ENCODE measurements around the gene RASL11B.

The RASL11B gene

DNA sequence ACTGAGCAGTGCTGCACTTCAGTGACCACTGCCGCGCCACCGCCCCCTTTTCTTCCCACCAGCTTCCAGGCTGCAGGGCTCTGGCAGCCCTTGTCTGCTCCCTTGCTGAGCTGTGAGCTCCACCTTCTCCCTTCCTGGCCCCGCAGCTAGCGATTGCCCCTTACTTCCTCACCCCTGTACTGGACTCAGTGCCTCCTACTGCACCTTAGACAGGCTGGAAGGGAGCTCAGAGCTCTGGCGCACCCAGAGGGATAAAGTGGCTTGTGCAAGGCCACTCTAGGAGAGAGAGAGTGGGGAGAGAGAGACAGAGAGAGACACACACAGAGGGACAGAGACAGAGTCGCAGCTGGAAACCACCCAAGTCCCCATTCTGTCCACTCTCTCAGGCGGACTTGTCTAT is 6.0 kb downstream of the RASL11B start:
- H3K4me1 ChIP-seq (ENCODE audit: low read depth, poor library complexity, severe bottlenecking), result no peaks in the 10 kb centered on the region
- H3K79me2 ChIP-seq (ENCODE audit: insufficient read depth, low read depth), result no peaks in the 10 kb centered on the region
- no peak overlapping the region for H2AFZ ChIP-seq (ENCODE audit: low read depth)
- TF ChIP-seq, protein P1, sequence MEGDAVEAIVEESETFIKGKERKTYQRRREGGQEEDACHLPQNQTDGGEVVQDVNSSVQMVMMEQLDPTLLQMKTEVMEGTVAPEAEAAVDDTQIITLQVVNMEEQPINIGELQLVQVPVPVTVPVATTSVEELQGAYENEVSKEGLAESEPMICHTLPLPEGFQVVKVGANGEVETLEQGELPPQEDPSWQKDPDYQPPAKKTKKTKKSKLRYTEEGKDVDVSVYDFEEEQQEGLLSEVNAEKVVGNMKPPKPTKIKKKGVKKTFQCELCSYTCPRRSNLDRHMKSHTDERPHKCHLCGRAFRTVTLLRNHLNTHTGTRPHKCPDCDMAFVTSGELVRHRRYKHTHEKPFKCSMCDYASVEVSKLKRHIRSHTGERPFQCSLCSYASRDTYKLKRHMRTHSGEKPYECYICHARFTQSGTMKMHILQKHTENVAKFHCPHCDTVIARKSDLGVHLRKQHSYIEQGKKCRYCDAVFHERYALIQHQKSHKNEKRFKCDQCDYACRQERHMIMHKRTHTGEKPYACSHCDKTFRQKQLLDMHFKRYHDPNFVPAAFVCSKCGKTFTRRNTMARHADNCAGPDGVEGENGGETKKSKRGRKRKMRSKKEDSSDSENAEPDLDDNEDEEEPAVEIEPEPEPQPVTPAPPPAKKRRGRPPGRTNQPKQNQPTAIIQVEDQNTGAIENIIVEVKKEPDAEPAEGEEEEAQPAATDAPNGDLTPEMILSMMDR (conservative IDR thresholded peaks at IDR 0.05; ENCODE audit: low read depth, low read length), result no peak
- H3K36me3 ChIP-seq (ENCODE audit: insufficient read depth), result no peaks in the 10 kb centered on the region
- no peak overlapping the region for H3K4me3 ChIP-seq (IDR thresholded peaks at IDR 0.05; ENCODE audit: insufficient read depth, low read depth, low read length)
- no peak overlapping the region for H3K4me2 ChIP-seq
- H3K9ac ChIP-seq, result no peak overlapping the region
- H4K20me1 ChIP-seq (ENCODE audit: insufficient read depth), result no peaks in the 10 kb centered on the region
- H3K27me3 ChIP-seq (ENCODE audit: insufficient read depth, low read depth), result no peaks in the 10 kb centered on the region
- no peak overlapping the region for H3K27ac ChIP-seq

DNA sequence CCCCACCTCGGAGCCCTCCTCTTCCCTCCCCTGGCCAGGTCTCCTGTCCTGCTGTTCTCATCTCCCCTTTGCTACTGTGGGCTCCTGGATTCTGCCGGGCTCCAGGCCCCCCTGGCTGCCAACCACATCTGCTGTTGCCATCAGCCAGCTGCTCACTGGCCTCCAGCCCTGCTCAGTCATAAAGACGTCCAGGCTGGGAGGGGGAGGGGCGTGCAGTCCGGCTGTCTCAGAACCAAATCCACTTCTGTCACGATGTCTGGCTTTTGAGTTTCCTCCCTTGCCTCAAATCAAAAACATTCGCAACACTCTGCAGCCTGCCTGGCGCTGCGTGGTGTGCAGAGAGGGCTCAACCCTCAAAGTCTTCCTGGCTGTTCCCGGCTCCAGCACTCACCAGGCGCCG is 7.1 kb downstream of the RASL11B start:
- Histone ChIP-seq H3K4me2 (no peak overlapping the region), H3K27ac (no peak overlapping the region), H3K36me3 (ENCODE audit: insufficient read depth) (no peaks in the 10 kb centered on the region), H3K4me3 (IDR thresholded peaks at IDR 0.05; ENCODE audit: insufficient read depth, low read depth, low read length) (no peak overlapping the region), H3K79me2 (ENCODE audit: insufficient read depth, low read depth) (no peaks in the 10 kb centered on the region), H2AFZ (ENCODE audit: low read depth) (no peak overlapping the region), H4K20me1 (ENCODE audit: insufficient read depth) (no peaks in the 10 kb centered on the region), H3K4me1 (ENCODE audit: low read depth, poor library complexity, severe bottlenecking) (no peaks in the 10 kb centered on the region), H3K9ac (no peak overlapping the region), H3K27me3 (ENCODE audit: insufficient read depth, low read depth) (no peaks in the 10 kb centered on the region)
- TF ChIP-seq, protein P1 (conservative IDR thresholded peaks at IDR 0.05; ENCODE audit: low read depth, low read length), result no peak

DNA sequence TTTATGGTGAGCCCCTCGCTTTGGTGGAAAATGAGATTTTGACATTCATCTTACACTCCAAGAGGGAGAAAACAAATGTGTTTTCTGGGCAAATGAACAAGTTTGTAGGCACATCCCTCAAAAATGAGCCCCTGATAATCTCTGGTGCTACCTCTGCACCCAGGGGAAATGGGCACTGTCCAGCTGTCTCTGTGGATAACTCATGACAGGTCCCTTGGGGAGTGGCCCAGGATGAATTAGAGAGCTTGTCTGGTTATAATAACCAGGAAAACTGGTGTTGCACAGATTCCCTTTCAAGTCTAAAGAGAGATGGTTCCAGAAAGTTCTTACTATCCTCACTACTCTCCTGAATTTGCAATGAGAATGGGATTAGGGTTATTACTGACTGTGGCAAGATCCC is 7.5 kb downstream of the RASL11B start:
- H3K4me2 ChIP-seq, result no peak overlapping the region
- H3K27me3 ChIP-seq (ENCODE audit: insufficient read depth, low read depth), result no peaks in the 10 kb centered on the region
- no peaks in the 10 kb centered on the region for H4K20me1 ChIP-seq (ENCODE audit: insufficient read depth)
- H3K9ac ChIP-seq, result no peak overlapping the region
- no peaks in the 10 kb centered on the region for H3K79me2 ChIP-seq (ENCODE audit: insufficient read depth, low read depth)
- H2AFZ ChIP-seq (ENCODE audit: low read depth), result no peak overlapping the region
- H3K4me1 ChIP-seq (ENCODE audit: low read depth, poor library complexity, severe bottlenecking), result no peaks in the 10 kb centered on the region
- H3K27ac ChIP-seq, result no peak overlapping the region
- TF ChIP-seq, protein P1 (conservative IDR thresholded peaks at IDR 0.05; ENCODE audit: low read depth, low read length), result no peak
- H3K4me3 ChIP-seq (IDR thresholded peaks at IDR 0.05; ENCODE audit: insufficient read depth, low read depth, low read length), result no peak overlapping the region
- no peaks in the 10 kb centered on the region for H3K36me3 ChIP-seq (ENCODE audit: insufficient read depth)

DNA sequence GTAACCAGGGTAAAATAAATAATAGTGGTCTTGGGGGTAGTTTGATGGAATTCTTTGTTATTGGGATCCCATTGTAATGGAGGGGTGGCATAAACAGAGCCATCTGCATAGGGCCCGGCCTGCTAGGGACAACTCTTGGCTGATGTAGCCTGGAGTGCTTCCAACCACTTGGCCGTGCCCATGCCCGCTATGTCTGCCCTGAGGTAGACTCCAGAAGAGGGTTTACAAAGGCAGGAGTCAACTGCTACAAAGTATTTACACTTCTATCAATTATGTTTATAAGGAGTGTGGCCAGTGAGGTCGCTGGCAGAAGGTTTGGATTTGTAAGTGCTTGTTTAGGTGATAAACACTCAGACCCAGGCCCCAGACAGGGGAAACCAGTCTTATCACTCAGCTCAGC is 8.1 kb downstream of the RASL11B start:
- H3K27ac ChIP-seq, result no peak overlapping the region
- no peak overlapping the region for H3K4me2 ChIP-seq
- H4K20me1 ChIP-seq (ENCODE audit: insufficient read depth), result no peaks in the 10 kb centered on the region
- H3K4me3 ChIP-seq (IDR thresholded peaks at IDR 0.05; ENCODE audit: insufficient read depth, low read depth, low read length), result no peak overlapping the region
- H3K27me3 ChIP-seq (ENCODE audit: insufficient read depth, low read depth), result no peaks in the 10 kb centered on the region
- no peak overlapping the region for H3K9ac ChIP-seq
- no peak overlapping the region for H2AFZ ChIP-seq (ENCODE audit: low read depth)
- no peaks in the 10 kb centered on the region for H3K79me2 ChIP-seq (ENCODE audit: insufficient read depth, low read depth)
- no peaks in the 10 kb centered on the region for H3K4me1 ChIP-seq (ENCODE audit: low read depth, poor library complexity, severe bottlenecking)
- TF ChIP-seq, protein P1 (conservative IDR thresholded peaks at IDR 0.05; ENCODE audit: low read depth, low read length), result no peak
- H3K36me3 ChIP-seq (ENCODE audit: insufficient read depth), result no peaks in the 10 kb centered on the region

DNA sequence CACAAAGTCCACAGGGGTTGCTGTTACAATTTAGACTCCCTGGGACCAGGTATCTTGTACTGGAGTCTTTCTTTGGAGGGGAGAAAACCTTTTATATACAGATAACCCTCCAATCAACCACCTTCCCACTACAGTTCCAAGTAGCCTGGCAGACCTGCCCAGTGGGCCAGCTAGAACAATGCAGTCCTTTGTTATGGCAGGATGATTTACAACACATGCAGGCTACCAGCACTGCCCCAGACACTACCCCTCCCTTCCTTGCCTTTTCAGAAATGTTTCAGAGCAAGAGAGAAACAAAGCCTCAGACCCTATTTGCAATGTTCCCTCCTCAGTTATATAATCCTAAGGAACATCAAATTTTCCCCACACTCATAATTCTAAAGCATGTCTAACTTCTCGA is 11.1 kb downstream of the RASL11B start:
- Histone ChIP-seq H3K27ac (no peak overlapping the region), H3K4me3 (IDR thresholded peaks at IDR 0.05; ENCODE audit: insufficient read depth, low read depth, low read length) (no peak overlapping the region), H3K4me2 (no peak overlapping the region), H3K27me3 (ENCODE audit: insufficient read depth, low read depth) (no peaks in the 10 kb centered on the region), H3K36me3 (ENCODE audit: insufficient read depth) (no peaks in the 10 kb centered on the region), H3K79me2 (ENCODE audit: insufficient read depth, low read depth) (no peaks in the 10 kb centered on the region), H3K9ac (no peak overlapping the region), H4K20me1 (ENCODE audit: insufficient read depth) (no peaks in the 10 kb centered on the region), H3K4me1 (ENCODE audit: low read depth, poor library complexity, severe bottlenecking) (no peaks in the 10 kb centered on the region), H2AFZ (ENCODE audit: low read depth) (no peak overlapping the region)
- TF ChIP-seq, protein P1 (conservative IDR thresholded peaks at IDR 0.05; ENCODE audit: low read depth, low read length), result no peak
